ENCODE results near the gene PPL.
A peak's percentile ranks its signal among the peaks of the same experiment; 100 is the strongest.

The PPL gene

DNA sequence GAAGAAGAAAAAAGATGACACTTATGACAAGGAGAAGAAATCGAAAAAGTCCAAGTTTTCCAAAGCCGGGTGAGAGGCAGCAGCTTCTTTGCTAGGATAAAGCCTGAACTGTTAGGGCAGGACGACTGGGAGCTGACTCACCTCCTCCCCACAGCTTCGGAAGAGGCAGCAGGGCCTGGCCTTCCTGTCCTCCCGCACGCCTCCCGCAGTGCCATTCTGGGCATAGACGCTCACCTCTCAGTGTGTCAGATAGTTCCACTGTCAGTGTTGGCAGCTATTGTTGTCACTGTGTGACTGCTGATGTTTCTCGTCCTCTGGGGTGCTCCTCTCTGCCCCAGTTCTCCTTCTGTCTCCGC, 77.1 kb downstream of the PPL start:
- DNase-seq = no peak

GRCh38 chr16:4859190-4859899, 77.6 kb downstream of the PPL start:
- DNase-seq = no peak

- DNase-seq = no peak
Measured at GRCh38 chr16:4855804-4856203, 81.1 kb downstream of the PPL start.

DNA sequence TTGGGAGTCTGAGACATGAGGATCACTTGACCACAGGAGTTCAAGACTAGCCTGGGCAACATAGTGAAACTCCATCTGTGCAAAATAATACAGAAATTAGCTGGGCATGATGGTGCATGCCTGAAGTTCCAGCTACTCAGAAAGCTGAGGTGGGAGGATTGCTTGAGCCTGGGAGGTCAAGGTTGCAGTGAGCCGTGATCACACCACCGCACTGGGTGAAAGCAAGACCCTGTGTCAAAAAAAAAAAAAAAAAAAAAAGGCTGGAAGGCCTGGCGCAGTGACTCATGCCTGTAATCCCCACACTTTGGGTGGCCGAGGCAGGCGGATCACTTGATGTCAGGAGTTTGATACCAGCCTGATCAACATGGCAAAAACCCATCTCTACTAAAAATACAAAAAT, 81.6 kb downstream of the PPL start:
- no peak for DNase-seq

GRCh38 chr16:4852221-4852872, 84.6 kb downstream of the PPL start:
- DNase-seq = no peak

- DNase-seq = no peak
Measured at GRCh38 chr16:4850211-4850610, 86.7 kb downstream of the PPL start.

DNA sequence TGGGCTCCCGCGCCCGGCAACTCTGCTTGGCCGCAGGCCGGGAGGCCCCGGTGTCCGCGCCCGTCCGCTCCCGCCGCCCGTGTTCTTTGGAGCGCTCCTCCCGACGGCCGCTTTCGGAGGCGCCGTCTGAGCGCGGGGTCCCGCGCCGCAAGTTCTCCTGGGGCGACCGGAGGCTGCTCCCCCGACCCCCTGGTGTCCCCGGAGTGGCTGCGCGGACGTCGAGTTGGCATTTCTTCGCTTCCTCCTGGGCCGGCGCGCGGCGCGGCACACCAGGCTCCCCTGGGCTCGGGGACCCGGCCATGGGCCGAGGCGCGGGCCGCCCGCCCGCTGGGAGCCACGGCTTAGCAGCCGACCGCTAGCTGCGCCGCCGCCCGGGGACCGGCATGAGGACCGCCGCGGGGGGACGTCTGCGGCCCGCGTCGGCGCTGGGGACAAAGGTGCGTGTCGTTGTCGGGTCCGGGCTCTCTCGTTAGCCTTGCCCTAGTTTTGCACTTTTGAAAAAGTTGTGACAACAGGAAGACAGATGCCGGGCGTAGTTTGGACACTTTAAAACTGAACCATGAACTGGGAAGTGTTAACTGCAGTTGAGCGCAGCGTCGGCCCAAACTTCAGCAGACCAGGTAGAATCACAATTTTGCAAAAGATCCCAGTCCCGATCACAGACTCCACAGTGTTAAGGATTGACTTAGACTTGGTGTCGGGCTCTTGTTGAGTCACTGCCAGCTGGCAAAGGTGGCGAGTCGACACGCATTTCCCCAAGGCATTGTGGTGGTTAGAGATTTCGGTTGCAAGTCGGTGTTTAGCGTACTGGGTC, 89.0 kb downstream of the PPL start:
- DNase-seq = peak; percentile 23

DNA sequence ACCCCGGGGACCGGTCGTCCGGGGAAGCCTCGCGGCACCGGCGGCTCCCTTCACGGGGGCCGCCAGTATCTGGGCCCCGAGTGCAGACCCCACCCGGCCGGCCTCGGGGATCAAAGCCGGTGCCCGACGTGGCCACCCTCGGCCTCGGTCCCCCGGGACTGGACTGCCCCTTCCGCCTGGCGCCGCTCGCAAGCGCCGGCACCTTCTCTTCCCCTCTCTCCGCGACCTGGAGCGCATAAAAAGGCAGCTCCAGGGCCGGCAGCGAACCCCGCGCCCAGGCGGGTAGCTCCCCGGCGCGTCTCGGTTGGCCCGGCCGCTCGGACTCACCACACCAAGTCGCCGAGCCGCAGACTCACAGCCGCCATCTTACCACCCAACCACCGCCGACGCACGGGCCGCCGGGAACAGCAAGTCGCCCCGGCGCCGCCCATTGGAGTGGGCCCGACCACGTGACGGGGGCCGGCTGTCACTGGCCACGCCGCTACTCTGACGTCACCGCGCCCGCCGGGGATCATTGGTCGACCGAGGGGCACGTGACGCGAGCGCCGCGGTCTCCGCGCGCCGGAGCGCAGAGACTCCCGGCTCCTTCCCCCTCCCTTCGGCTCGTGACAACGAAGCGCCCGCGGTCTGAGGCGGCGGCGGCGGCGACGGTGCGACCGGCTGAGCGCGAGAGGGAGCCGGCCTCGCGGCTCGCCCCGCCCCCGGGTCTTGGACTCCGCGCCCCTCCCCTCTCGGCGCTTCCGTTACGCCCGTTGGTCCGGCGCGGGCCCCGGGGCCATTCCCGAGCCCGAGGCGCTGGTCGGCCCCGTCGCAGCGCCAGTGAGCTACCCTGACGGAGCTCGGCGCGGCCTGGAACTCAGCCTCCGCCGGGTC, 89.8 kb downstream of the PPL start, which contains the start of the genes GLYR1 and UBN1:
Gene GLYR1 (minus strand): TSS at position 388 of the 873 bp plus-strand sequence. CDS start 23 bp downstream, at position 365.
Gene UBN1 (plus strand): TSS at position 581 of the 873 bp plus-strand sequence. CDS start 5,437 bp downstream, outside the sequence.
- DNase-seq = peak; percentile 99

DNA sequence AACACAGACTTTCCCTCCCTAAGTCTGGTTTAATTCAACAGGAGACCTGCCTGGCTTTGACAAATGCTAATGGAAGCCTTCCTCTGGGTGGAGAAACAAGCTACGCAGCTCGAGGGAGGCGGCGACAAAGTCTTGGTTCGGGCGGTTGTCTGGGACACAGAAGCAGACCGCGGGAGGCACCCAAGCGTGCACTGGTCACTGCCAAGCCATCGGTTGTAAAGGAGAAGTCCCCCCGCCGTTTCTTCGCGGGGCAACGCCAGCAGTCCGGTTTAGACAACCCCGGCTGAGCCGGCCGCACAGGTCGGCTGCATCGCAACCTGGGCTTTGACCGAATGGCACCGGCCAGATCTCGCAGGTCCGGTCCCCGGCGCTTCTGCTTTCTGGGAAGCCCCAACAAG, 90.4 kb downstream of the PPL start:
- DNase-seq = peak; percentile 36

- no peak for DNase-seq
Measured at GRCh38 chr16:4840984-4841383, 96.0 kb downstream of the PPL start.

DNA sequence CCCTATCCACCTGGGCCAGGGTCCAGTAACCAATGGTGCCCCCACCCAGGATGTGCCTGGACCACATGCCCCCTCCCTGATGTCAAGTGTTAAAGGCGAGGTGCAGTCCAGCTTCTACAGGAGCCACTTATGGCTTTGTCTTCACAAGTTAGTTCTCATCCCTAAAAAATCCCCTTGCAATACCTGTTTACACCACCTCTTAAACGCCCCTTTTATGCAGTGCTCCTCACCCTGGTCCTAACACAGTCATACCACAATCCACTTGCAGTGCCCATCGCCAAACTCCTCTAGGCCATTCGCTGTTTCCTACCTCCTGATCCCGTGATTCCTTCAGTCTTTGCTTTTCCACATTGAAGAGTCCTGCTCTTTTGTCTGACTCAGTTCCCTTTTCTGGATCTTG, 97.0 kb downstream of the PPL start:
- no peak for DNase-seq

DNA sequence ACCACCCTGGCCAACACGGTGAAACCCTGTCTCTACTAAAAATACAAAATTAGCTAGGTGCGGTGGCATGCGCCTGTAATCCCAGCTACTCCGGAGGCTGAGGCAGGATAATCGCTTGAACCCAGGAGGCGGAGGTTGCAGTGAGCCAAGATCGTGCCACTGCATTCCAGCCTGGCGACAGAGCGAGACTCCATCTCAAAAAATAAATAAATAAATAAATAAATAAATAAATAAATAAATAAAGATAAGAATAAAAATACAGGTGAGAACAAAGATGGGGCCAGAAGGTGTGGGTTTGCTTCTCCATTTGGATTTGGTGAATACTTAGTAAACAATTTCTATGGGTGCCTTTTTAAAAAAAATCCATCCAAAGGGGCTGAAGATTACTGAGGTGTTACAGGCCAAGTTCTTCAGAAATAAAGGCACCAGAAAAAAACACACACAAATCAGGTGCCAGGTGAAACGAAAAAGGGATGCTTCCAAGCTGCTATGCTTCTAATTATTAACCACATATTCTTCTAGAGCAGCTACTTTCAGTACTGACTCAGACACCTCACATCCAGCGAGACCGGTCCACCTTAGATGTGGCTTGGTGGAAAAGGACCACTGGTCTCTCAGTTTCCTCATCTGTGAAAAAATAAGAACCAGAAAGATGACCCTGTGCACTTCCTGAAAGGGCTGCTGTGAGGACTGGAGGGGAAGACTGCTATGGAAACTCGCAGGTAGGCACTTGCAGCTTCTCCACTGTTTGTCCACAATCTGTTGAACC, 99.0 kb downstream of the PPL start:
- no peak for DNase-seq

- DNase-seq = no peak
Measured at GRCh38 chr16:4836727-4837126, 100.2 kb downstream of the PPL start.

DNA sequence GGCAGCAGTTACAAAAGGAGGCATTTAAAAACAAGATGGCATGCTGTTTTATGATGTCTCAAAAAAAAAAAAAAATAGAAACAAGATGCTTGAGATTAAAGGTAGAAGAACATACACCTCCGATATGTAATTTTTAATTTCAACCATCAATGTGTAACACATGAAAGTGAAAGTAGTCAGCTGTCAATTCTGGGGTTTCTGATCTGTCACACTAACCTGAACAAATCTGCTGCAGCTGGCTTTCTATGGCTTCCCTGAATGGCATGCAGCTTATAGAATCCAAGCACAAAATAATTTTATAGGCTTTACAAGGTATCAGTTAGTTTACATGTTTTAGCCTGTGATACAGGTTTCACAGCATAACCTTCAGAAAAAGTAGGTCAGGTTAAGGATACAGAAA, 103.4 kb downstream of the PPL start:
- no peak for DNase-seq

DNA sequence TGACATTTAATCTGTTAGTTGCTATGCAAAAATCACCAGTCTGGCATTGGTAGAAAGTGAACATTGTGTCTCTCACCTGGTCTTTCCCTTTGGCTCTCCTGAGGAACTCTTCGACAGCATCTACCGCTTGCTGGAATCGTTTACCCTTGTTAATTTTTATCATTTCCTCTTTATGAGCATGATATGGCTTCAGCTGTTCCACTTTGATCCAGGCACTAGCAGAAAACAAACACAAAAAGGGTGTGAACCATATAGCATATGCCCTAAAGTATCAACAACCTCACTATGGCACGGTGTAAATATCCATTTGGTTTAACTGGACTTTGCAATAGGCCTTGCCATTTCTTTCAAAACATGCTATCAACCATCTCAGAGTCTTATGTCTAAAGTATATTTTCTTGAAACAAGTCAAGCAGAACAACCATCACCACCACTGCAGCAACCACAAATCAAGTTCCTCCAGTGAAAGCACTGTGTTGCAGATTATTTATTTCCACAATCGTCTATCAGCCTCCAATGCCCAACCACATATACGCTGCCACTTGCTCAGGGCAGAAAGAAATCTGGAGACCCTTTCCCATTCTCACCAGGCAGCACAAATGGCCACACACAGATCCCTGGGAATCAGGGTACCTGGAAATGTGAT, 104.1 kb downstream of the PPL start:
- DNase-seq = no peak

Data from CD4-positive, alpha-beta T cell treated with Interleukin-12 subunit alpha and Interleukin-12 subunit beta, for 1 hour (primary cell).